22Rv1 (cell line): Measurements from ENCODE around the gene ADCY1.

Experiments used
- CTCF ChIP-seq: fragments of 450-650 bp; IDR thresholded peaks from 2 replicates; pipeline ENCODE4 v1.5.1; 2017; ENCODE audit warnings: mild to moderate bottlenecking
- ZFX ChIP-seq: fragments of 450-650 bp; IDR thresholded peaks from 2 replicates; pipeline ENCODE4 v1.6.1; 2017; ENCODE audit warnings: antibody characterized with exemption, borderline replicate concordance

GRCh38 chr7:45695249-45695995, 121.3 kb downstream of the ADCY1 start:
- TF ChIP-seq CTCF = no peak
- TF ChIP-seq ZFX = no peak
